Measurements from ENCODE around the gene CLEC16A.

Gene CLEC16A

DNA sequence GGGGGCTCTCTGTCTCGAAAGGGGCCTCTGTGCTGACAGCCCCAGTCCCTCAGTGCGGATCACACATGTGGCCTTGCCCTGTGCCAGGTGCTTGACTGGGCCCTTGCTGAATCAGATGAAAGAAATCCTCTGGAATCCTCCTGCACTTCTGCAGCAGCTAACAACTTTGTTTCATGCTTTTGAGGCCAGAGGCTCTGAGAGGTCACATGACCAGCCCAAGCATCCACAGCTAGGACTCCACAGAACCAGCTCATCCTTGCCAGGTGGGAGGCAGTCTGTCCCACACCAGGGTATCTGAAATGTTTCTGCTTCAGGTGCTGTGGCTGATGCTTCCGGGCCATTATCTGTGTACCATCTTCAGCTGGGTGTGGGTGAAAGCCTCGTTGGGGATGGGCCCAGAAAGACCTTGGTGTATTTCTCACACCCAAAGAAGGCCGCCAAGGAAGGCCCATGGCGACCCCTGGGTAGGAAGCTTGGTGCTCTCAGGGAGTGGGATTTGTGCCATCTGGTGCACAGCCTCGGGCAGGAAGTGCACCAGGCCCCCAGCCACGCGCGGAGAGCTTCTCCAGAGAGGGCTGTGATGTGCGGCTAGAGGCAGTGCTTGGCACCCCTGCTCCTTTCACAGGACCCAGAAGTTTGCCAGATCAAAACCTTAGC, 143.8 kb downstream of the CLEC16A start:
- TF ChIP-seq, protein P1, sequence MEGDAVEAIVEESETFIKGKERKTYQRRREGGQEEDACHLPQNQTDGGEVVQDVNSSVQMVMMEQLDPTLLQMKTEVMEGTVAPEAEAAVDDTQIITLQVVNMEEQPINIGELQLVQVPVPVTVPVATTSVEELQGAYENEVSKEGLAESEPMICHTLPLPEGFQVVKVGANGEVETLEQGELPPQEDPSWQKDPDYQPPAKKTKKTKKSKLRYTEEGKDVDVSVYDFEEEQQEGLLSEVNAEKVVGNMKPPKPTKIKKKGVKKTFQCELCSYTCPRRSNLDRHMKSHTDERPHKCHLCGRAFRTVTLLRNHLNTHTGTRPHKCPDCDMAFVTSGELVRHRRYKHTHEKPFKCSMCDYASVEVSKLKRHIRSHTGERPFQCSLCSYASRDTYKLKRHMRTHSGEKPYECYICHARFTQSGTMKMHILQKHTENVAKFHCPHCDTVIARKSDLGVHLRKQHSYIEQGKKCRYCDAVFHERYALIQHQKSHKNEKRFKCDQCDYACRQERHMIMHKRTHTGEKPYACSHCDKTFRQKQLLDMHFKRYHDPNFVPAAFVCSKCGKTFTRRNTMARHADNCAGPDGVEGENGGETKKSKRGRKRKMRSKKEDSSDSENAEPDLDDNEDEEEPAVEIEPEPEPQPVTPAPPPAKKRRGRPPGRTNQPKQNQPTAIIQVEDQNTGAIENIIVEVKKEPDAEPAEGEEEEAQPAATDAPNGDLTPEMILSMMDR (IDR thresholded peaks at IDR 0.05; ENCODE audit: insufficient read depth, low read length, poor library complexity, severe bottlenecking) = no peak
- no peak for DNase-seq (ENCODE audit: extremely low read depth, insufficient read length)
- H3K36me3 ChIP-seq (ENCODE audit: control insufficient read depth, insufficient read depth, low read length) = peaks cover 17% of the 10 kb centered on the region
- no peaks in the 10 kb centered on the region for H3K27me3 ChIP-seq (replicated peaks; ENCODE audit: control insufficient read depth, insufficient read depth, low read length)
- no peak overlapping the region for H3K4me3 ChIP-seq (replicated peaks; ENCODE audit: low read depth, low read length)

DNA sequence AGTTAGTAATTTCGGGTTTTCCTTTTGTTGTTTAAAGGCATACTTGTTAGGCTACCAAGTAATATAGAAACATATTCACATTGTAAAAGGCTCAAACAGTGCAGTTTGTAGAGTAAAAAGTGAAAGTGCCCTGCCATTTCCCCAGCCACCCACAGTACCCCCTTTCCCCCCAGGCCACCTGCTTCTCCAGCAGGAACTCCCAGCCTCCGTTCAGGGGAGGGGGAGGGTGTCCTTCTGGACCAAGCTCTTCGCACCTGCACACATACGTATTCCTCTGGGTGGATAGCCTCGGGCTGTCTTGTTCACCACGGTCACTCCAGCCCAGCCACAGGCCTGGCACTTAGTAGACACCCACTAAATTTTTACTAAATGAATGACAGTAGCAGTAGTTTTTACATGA, 144.5 kb downstream of the CLEC16A start:
- Histone ChIP-seq H3K36me3 (ENCODE audit: control insufficient read depth, insufficient read depth, low read length) (peaks cover 15% of the 10 kb centered on the region), H3K27me3 (replicated peaks; ENCODE audit: control insufficient read depth, insufficient read depth, low read length) (no peaks in the 10 kb centered on the region), H3K4me3 (replicated peaks; ENCODE audit: low read depth, low read length) (no peak overlapping the region)
- TF ChIP-seq, protein P1 (IDR thresholded peaks at IDR 0.05; ENCODE audit: insufficient read depth, low read length, poor library complexity, severe bottlenecking) = no peak
- no peak for DNase-seq (ENCODE audit: extremely low read depth, insufficient read length)

DNA sequence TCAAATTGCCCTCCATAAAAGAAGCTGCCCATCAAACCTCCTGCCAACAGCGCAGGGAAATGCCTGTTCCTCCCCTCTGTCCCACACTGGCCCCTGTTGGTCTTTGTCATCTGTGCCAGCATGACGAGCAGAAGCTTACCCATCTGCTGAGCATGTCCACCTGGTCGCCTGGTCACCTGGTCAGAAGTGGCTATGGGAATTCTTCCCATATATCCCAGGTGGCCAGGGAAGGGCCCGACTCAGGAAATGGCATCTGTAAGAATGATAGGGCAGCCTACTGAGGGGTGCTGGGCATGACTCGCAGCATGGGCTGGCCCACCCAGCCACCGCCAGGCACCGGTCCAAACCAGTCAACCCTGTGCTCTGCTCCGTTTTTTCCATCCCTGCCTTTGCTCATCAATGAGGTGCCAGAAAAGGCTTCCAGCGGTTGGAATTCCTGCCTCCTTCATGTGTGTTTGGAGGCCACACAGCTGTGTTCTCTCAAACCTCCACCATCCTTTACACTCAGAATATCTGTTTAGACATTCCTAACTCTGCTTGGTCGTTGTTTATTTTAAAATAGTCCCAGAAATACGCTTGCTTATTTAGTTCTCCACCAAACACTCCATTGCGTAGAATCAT, 145.2 kb downstream of the CLEC16A start:
- H3K4me3 ChIP-seq (replicated peaks; ENCODE audit: low read depth, low read length) = no peak overlapping the region
- no peak for DNase-seq (ENCODE audit: extremely low read depth, insufficient read length)
- TF ChIP-seq, protein P1 (IDR thresholded peaks at IDR 0.05; ENCODE audit: insufficient read depth, low read length, poor library complexity, severe bottlenecking) = no peak

DNA sequence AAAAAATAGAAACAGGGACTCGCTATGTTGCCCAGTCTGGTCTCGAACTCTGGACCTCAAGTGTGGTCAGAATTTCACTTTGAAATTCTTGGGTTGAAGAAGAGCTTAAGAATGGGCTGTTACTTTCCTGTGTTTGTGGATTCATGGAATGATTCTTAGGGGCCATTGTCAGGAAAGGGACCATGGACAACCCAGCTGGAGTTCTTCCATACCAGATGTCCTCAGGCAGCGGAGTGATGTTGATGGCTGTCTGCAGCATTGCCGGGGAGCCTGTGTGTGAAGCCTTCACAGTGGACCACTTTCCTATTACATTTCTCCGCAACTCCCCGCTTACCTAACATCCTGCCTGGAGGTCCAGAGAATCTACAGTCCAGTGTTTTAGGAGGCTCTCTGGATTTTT, 145.9 kb downstream of the CLEC16A start:
- H3K4me3 ChIP-seq (replicated peaks; ENCODE audit: low read depth, low read length) = no peak overlapping the region
- H3K36me3 ChIP-seq (ENCODE audit: control insufficient read depth, insufficient read depth, low read length) = peaks cover 12% of the 10 kb centered on the region
- TF ChIP-seq, protein P1 (IDR thresholded peaks at IDR 0.05; ENCODE audit: insufficient read depth, low read length, poor library complexity, severe bottlenecking) = no peak
- no peaks in the 10 kb centered on the region for H3K27me3 ChIP-seq (replicated peaks; ENCODE audit: control insufficient read depth, insufficient read depth, low read length)
- DNase-seq (ENCODE audit: extremely low read depth, insufficient read length) = no peak

More for the DNA sequence above, 145.2 kb downstream of the CLEC16A start:
- Histone ChIP-seq H3K27me3 (replicated peaks; ENCODE audit: control insufficient read depth, insufficient read depth, low read length) (no peaks in the 10 kb centered on the region), H3K36me3 (ENCODE audit: control insufficient read depth, insufficient read depth, low read length) (peaks cover 15% of the 10 kb centered on the region)

DNA sequence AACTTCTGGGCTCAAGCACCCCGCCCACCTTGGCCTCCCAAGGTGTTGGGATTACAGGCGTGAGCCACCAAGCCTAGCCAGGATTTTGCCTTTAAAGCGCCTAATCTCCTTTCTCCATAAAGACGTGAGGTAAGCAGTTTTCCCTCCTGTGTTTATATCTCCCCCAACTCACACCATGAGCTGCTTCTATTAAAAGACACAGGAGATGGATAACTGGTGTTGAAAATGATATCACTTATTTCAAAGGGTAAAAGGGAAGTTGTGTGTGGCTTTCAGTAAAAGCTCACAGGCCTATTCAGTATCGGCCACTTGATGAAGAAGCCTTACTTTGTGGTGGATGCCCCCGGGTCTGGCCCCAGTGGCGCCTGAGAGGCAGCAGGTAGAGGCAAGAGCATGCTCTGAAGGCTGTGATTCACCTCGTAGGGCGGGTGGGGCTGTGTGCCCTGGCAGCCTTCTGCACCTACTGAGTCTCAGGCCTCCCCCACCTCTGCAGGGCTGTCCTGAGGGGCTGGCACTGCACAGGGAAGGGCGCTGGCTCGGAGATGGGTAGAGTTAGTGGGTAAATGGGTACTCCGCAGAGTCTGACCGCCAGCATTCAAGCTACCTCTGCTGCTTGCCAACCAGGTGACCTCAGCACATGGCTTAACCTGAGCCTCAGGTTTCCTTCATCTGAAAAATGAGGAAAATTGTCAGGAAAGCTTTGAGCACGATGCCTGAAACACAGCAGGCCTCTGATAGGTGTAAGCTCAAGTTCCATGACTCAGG, 146.8 kb downstream of the CLEC16A start:
- no peak for DNase-seq (ENCODE audit: extremely low read depth, insufficient read length)
- no peak overlapping the region for H3K4me3 ChIP-seq (replicated peaks; ENCODE audit: low read depth, low read length)
- H3K27me3 ChIP-seq (replicated peaks; ENCODE audit: control insufficient read depth, insufficient read depth, low read length) = no peaks in the 10 kb centered on the region
- TF ChIP-seq, protein P1 (IDR thresholded peaks at IDR 0.05; ENCODE audit: insufficient read depth, low read length, poor library complexity, severe bottlenecking) = no peak
- H3K36me3 ChIP-seq (ENCODE audit: control insufficient read depth, insufficient read depth, low read length) = peaks cover 11% of the 10 kb centered on the region

Measured in GM06990 (cell line).